DMS 273 (cell line): ENCODE measurements around the gene RNU11.
"Not testable (repeated sequence)": the region's sequence is repeated elsewhere in the genome, so short reads cannot be mapped to it uniquely, and the experiment has no call there.

Experiments
- DNase-seq: peaks from one replicate; lab custom pipeline; 2025; ENCODE audit not compliant: unreplicated experiment; lab: John Stamatoyannopoulos, UW

RNU11 gene

GRCh38 chr1:28648474-28649198 is at the start of gene RNU11:
Gene RNU11 (plus strand): TSS chr1:28648600.
- DNase-seq, result peak; percentile 100

- DNase-seq, result peak; percentile 14
These were observed 46.7 kb upstream of the RNU11 start for GRCh38 chr1:28601696-28602095.

GRCh38 chr1:28602536-28603439 is 45.6 kb upstream of the RNU11 start:
- DNase-seq, result peak; percentile 83

- no peak for DNase-seq
These were observed 44.0 kb upstream of the RNU11 start for GRCh38 chr1:28604411-28604810.

GRCh38 chr1:28604962-28605361 is 43.4 kb upstream of the RNU11 start:
- DNase-seq, result no peak

GRCh38 chr1:28606771-28607170 is 41.6 kb upstream of the RNU11 start:
- DNase-seq, result no peak

GRCh38 chr1:28613175-28613574 is 35.2 kb upstream of the RNU11 start:
- no peak for DNase-seq

GRCh38 chr1:28631713-28632112 is 16.7 kb upstream of the RNU11 start:
- DNase-seq, result no peak

- no peak for DNase-seq
These were observed 15.8 kb upstream of the RNU11 start for GRCh38 chr1:28632560-28632959.

- peak; percentile 44 for DNase-seq
These were observed 7.6 kb upstream of the RNU11 start for GRCh38 chr1:28640766-28641165.

- DNase-seq, result peak; percentile 75
These were observed 6.1 kb upstream of the RNU11 start for GRCh38 chr1:28642056-28642846.

GRCh38 chr1:28642847-28643635 is 5.4 kb upstream of the RNU11 start, which contains the start of gene TAF12:
Gene TAF12 (minus strand): TSS chr1:28643067. CDS start chr1:28622081, 20,986 bp downstream.
- peak; percentile 99 for DNase-seq

- no peak for DNase-seq
These were observed 3.9 kb upstream of the RNU11 start for GRCh38 chr1:28644494-28644893.

GRCh38 chr1:28645406-28645805 is 3.0 kb upstream of the RNU11 start:
- not testable (repeated sequence) for DNase-seq

- no peak for DNase-seq
These were observed 2.4 kb upstream of the RNU11 start for GRCh38 chr1:28646040-28646439.

- DNase-seq, result peak; percentile 96
These were observed 359 bp upstream of the RNU11 start for GRCh38 chr1:28648008-28648473.

GRCh38 chr1:28653063-28653462 is 4.7 kb downstream of the RNU11 start:
- not testable (repeated sequence) for DNase-seq

- DNase-seq, result peak; percentile 65
These were observed 5.5 kb downstream of the RNU11 start for GRCh38 chr1:28653870-28654269.

- not testable (repeated sequence) for DNase-seq
These were observed 7.3 kb downstream of the RNU11 start for GRCh38 chr1:28655448-28656311.
